Lower leg skin (tissue), 4 donors: ENCODE results near the gene MICAL2. TPM values are rescaled to one million over a fixed set of nuclear protein-coding genes. Genes with fewer than 3 reads are reported as not detected.
A peak's percentile ranks its signal among the peaks of the same experiment; 100 is the strongest.

Source experiments
- DNase-seq, 2 donors: peaks; one replicate each; pipeline ENCODE4 v3.0.0-alpha.2; 2019; ENCODE audit warnings: low spot score in 2 of 2
- H3K4me3 ChIP-seq: fragments of 200-600 bp; sonication (generic); 2 replicates; pipeline ENCODE4 v1.5.1; 2017; ENCODE audit warnings: mild to moderate bottlenecking, low read depth; ENCODE audit not compliant: poor library complexity, severe bottlenecking
- CTCF ChIP-seq, 3 donors: fragments of 450-650 bp; IDR thresholded peaks; one replicate each; pipeline ENCODE4 v1.5.1; 2016; ENCODE audit warnings: antibody characterized with exemption in 3 of 3, mild to moderate bottlenecking in 3 of 3, moderate library complexity in 2 of 3
- POLR2A ChIP-seq, 2 donors: fragments of 450-650 bp; IDR thresholded peaks; one replicate each; pipeline ENCODE4 v1.6.1; 2016 to 2017; ENCODE audit warnings: antibody characterized with exemption in 2 of 2, mild to moderate bottlenecking in 1 of 2, moderate library complexity in 1 of 2
- WGBS, 2 donors: methylation state at CpG; one replicate each; pipeline ENCODE4 v1.1.5; 2018; 5-methylcytosine and 5-hydroxymethylcytosine counted together
- intact Hi-C: fragments of 100-400 bp; cut with DNase I; formaldehyde crosslinking; loops from one replicate; pipeline ENCODE4 v1.15.0; 2023; ENCODE audit warnings: low total_unique reads
- total RNA-seq, 4 donors: library from RNA; depleted of rRNA; stranded (reverse); fragments of >200 nt; gene quantifications; one replicate each; pipeline ENCODE4 v1.1.0, GENCODE V29; 2016

The MICAL2 gene
- total RNA-seq, 4 donors from 2014 or later = 117 to 238 (median 145) TPM

GRCh38 chr11:12270817-12271216, 160.4 kb downstream of the MICAL2 start:
- no peak overlapping the region for H3K4me3 ChIP-seq
- TF ChIP-seq POLR2A (IDR thresholded peaks at IDR 0.05) (no peak), CTCF (IDR thresholded peaks at IDR 0.05) (no peak)
- no peak for DNase-seq
- intact Hi-C loops = no loop called here
- 83 to 86% methylated on average over 7 to 8 of the region's 8 CpGs for WGBS, 2 donors

- DNase-seq = no peak
- no peak for TF ChIP-seq CTCF (IDR thresholded peaks at IDR 0.05)
- no peak for TF ChIP-seq POLR2A (IDR thresholded peaks at IDR 0.05)
- H3K4me3 ChIP-seq = no peak overlapping the region
- 82 to 87% methylated on average over 4 of the region's 4 CpGs for WGBS, 2 donors
- intact Hi-C loops = no loop called here
These were observed 160.9 kb downstream of the MICAL2 start for GRCh38 chr11:12271241-12271640.

- TF ChIP-seq CTCF (IDR thresholded peaks at IDR 0.05) (no peak), POLR2A (IDR thresholded peaks at IDR 0.05) (no peak)
- intact Hi-C loops = no loop called here
- no peak for DNase-seq
These were observed 161.5 kb downstream of the MICAL2 start for GRCh38 chr11:12271826-12272366.

GRCh38 chr11:12272821-12273617, 162.6 kb downstream of the MICAL2 start:
- intact Hi-C loops = no loop called here

More at GRCh38 chr11:12271826-12272366, 161.5 kb downstream of the MICAL2 start:
- no peak overlapping the region for H3K4me3 ChIP-seq
- WGBS, 2 donors = 89 to 96% methylated on average over 6 of the region's 6 CpGs

GRCh38 chr11:12273618-12273995, 163.2 kb downstream of the MICAL2 start:
- intact Hi-C loops = no loop called here
- DNase-seq = peak in 1 of 2 donors; percentile 42
- H3K4me3 ChIP-seq = no peak overlapping the region
- WGBS, 2 donors = 93 to 97% methylated on average over 2 of the region's 2 CpGs
- TF ChIP-seq CTCF (IDR thresholded peaks at IDR 0.05) (no peak), POLR2A (IDR thresholded peaks at IDR 0.05) (no peak)

More at GRCh38 chr11:12272821-12273617, 162.6 kb downstream of the MICAL2 start:
- H3K4me3 ChIP-seq = no peak overlapping the region
- DNase-seq = peak in 1 of 2 donors; percentile 52
- WGBS, 2 donors = 90 to 92% methylated on average over 15 of the region's 15 CpGs
- TF ChIP-seq POLR2A (IDR thresholded peaks at IDR 0.05) = no peak
- no peak for TF ChIP-seq CTCF (IDR thresholded peaks at IDR 0.05)
